Gastrocnemius medialis (tissue), 4 donors: ENCODE data around the gene ALOX12B. TPM values are rescaled to one million over a fixed set of nuclear protein-coding genes. Genes with fewer than 3 reads are reported as not detected.

ENCODE experiments used
- ATAC-seq, 2 donors: fragments of 150-250 bp; one replicate each; pipeline ENCODE4 v1.9.1; 2016
- DNase-seq, 2 donors: peaks; one replicate each; pipeline ENCODE4 v3.0.0-alpha.2; 2019
- H3K27ac ChIP-seq, 4 donors: fragments of 200-600 bp; sonication (generic); 1 replicate in 1 of 4; 2 replicates in 3 of 4; pipeline ENCODE4 v1.5.1; 2016 to 2018; ENCODE audit warnings: mild to moderate bottlenecking in 2 of 4, moderate library complexity in 1 of 4
- H3K27me3 ChIP-seq, 3 donors: fragments of 200-600 bp; sonication (generic) in 2 of 3; 1 replicate in 1 of 3; 2 replicates in 2 of 3; pipeline versions ENCODE4 v1.5.1 to v1.6.0; 2016 to 2019; ENCODE audit warnings: mild to moderate bottlenecking in 1 of 3, moderate library complexity in 1 of 3
- H3K36me3 ChIP-seq, 2 donors: fragments of 200-600 bp; sonication (generic) in 1 of 2; one replicate each; pipeline ENCODE4 v1.5.1; 2017 to 2018
- H3K4me1 ChIP-seq, 2 donors: fragments of 200-600 bp; sonication (generic) in 1 of 2; one replicate each; pipeline ENCODE4 v1.5.1; 2016 to 2017; ENCODE audit warnings: mild to moderate bottlenecking in 2 of 2
- H3K4me3 ChIP-seq, 4 donors: fragments of 200-600 bp; sonication (generic) in 3 of 4; 1 replicate in 1 of 4; 2 replicates in 3 of 4; pipeline ENCODE4 v1.5.1; 2016 to 2019; ENCODE audit warnings: mild to moderate bottlenecking in 2 of 4
- H3K9me3 ChIP-seq, 3 donors: fragments of 200-600 bp; sonication (generic) in 2 of 3; 1 replicate in 1 of 3; 2 replicates in 2 of 3; pipeline ENCODE4 v1.5.1; 2016 to 2019
- POLR2A ChIP-seq, 2 donors: fragments of 450-650 bp; IDR thresholded peaks; one replicate each; pipeline ENCODE4 v1.6.1; 2017; ENCODE audit warnings: antibody characterized with exemption in 2 of 2, mild to moderate bottlenecking in 2 of 2, moderate library complexity in 2 of 2
- in situ Hi-C, 4 donors: fragments of 200-750 bp; cut with MboI; loops; one replicate each; pipeline versions ENCODE4 v1.15.0 to v1.8.0; 2017; ENCODE audit warnings: low sequenced_read_pairs in 4 of 4
- intact Hi-C: fragments of 100-400 bp; cut with DNase I; formaldehyde crosslinking; loops from one replicate; pipeline ENCODE4 v1.15.1; 2023; ENCODE audit warnings: low total_unique reads
- total RNA-seq, 4 donors: library from RNA; depleted of rRNA; stranded (reverse); fragments of >200 nt; gene quantifications; one replicate each; pipeline versions ENCODE4 v1.1.0 to v1.2.3, GENCODE V29; 2016
- TF ChIP-seq, protein P1 (sequence below), 5 experiments: fragments of 450-650 bp in 3 of 5; fragments of 200-600 bp in 2 of 5; sonication (generic) in 2 of 5; IDR thresholded peaks in 4 of 5; conservative IDR thresholded peaks in 1 of 5; 1 replicate in 4 of 5; 2 replicates in 1 of 5; pipeline ENCODE4 v1.5.1; 2016 to 2019; ENCODE audit warnings: antibody characterized with exemption in 5 of 5, mild to moderate bottlenecking in 3 of 5, moderate library complexity in 3 of 5

ALOX12B gene
- total RNA-seq, 4 donors from 2014 or later: not detected

DNA sequence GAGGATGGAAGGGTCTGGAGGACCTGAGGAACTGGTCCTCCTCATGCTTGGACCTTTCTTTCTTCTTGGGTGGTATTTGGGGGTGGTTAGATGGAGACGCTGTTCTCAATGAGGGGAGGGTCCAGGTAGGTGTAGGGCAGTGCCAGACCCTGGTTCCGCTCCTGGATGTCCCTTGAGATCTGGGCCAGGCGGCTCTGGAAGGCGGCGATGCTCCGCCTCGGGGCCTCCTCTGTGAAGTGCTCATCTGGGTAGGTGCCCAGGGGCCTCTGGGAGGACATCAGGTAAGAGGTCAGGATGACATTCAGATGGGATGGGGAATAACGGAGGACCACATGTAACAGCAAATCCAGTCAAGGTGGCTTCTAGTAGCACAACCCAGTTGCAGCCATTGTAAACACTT is 9.0 kb upstream of the ALOX12B start:
- ATAC-seq (no peak), DNase-seq (no peak)
- no peaks in the 10 kb centered on the region for H3K4me1 ChIP-seq
- in situ Hi-C loops: loop anchor here in 3 of 4 donors (25.0 kb wide), 2 partner anchors 191 to 216 kb away; partner anchors contain the start of genes ARHGEF15 (in 2 of the 3), RANGRF (in 1 of the 3) and SLC25A35 (in 1 of the 3)
- no peak overlapping the region for H3K4me3 ChIP-seq
- intact Hi-C loops: no loop called here
- H3K36me3 ChIP-seq: no peaks in the 10 kb centered on the region
- no peak overlapping the region for H3K27ac ChIP-seq
- no peaks in the 10 kb centered on the region for H3K9me3 ChIP-seq
- no peak for TF ChIP-seq POLR2A (IDR thresholded peaks at IDR 0.05)
- TF ChIP-seq, protein P1, sequence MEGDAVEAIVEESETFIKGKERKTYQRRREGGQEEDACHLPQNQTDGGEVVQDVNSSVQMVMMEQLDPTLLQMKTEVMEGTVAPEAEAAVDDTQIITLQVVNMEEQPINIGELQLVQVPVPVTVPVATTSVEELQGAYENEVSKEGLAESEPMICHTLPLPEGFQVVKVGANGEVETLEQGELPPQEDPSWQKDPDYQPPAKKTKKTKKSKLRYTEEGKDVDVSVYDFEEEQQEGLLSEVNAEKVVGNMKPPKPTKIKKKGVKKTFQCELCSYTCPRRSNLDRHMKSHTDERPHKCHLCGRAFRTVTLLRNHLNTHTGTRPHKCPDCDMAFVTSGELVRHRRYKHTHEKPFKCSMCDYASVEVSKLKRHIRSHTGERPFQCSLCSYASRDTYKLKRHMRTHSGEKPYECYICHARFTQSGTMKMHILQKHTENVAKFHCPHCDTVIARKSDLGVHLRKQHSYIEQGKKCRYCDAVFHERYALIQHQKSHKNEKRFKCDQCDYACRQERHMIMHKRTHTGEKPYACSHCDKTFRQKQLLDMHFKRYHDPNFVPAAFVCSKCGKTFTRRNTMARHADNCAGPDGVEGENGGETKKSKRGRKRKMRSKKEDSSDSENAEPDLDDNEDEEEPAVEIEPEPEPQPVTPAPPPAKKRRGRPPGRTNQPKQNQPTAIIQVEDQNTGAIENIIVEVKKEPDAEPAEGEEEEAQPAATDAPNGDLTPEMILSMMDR (IDR thresholded peaks at IDR 0.05 in 4 of 5, conservative IDR thresholded peaks at IDR 0.05 in 1 of 5): no peak
- H3K27me3 ChIP-seq: peaks cover 20 to 26% (median 25%) of the 10 kb centered on the region in 3 donors

DNA sequence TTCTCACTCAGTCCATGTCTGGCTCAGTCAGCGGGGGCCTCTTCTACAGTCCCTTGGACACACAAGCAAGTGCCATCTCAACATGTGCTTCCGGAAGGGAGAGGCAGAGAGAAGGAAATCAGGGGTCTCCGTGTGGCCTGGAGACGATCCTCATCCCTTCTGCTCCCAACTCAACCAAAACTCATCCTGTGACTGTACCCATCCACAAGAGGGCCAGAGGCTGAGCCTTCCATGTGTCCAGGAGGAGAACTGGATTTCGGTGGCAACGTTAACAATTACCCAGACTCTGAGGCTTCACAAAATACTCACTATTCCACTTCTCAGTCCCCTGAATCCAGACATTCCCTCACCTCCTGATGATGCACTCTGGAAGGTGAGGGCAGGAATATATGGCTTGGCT is 7.8 kb upstream of the ALOX12B start:
- in situ Hi-C loops: loop anchor here in 3 of 4 donors (25.0 kb wide), 2 partner anchors 192 to 217 kb away; partner anchors contain the start of genes ARHGEF15 (in 2 of the 3), RANGRF (in 1 of the 3) and SLC25A35 (in 1 of the 3)
- no peak for TF ChIP-seq POLR2A (IDR thresholded peaks at IDR 0.05)
- TF ChIP-seq, protein P1 (IDR thresholded peaks at IDR 0.05 in 4 of 5, conservative IDR thresholded peaks at IDR 0.05 in 1 of 5): no peak
- Histone ChIP-seq H3K27ac (no peak overlapping the region), H3K9me3 (no peaks in the 10 kb centered on the region), H3K4me3 (no peak overlapping the region), H3K36me3 (no peaks in the 10 kb centered on the region), H3K4me1 (no peaks in the 10 kb centered on the region), H3K27me3 (peaks cover 20 to 32% (median 29%) of the 10 kb centered on the region in 3 donors)
- no peak for DNase-seq
- intact Hi-C loops: no loop called here
- no peak for ATAC-seq

DNA sequence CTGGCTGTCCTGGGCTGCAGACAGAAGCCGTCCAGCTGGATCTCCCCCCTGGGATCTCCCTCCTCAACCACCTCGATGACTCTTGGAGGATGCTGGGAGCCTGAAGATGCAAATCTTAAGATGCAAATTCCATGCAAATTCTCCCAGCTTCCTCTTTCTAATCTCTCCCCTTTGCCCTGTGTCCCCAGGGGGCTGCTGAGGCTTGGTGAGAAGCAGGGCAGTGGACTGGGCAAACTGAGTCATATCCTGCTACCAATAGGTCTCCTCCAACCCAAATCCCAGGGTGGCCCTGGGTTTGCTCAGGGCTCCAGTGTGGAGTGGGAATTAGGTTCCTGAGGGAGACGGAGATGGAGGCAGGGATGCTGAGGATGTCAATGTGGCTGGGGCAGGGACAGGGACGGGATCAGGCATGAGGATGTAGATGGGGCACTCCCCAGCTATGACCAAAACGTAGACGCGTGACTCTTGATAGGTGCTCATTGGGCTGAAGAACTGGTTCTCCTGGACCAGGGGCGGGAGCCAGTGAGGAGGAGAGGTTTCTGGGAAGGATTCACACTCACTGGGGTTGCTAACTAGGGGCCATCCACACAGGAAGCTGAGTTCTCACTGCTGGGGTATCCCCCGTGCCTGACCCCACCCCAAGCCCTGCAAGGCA is 3.6 kb upstream of the ALOX12B start:
- no peak for ATAC-seq
- peaks cover 10 to 38% (median 30%) of the 10 kb centered on the region in 3 donors for H3K27me3 ChIP-seq
- no peak for TF ChIP-seq POLR2A (IDR thresholded peaks at IDR 0.05)
- TF ChIP-seq, protein P1 (IDR thresholded peaks at IDR 0.05 in 4 of 5, conservative IDR thresholded peaks at IDR 0.05 in 1 of 5): no peak
- no peaks in the 10 kb centered on the region for H3K36me3 ChIP-seq
- in situ Hi-C loops: loop anchor here in 3 of 4 donors (25.0 kb wide), 2 partner anchors 196 to 221 kb away; partner anchors contain the start of genes ARHGEF15 (in 2 of the 3), RANGRF (in 1 of the 3) and SLC25A35 (in 1 of the 3)
- no peak overlapping the region for H3K4me3 ChIP-seq
- no peaks in the 10 kb centered on the region for H3K9me3 ChIP-seq
- H3K27ac ChIP-seq: no peak overlapping the region
- intact Hi-C loops: no loop called here
- no peaks in the 10 kb centered on the region for H3K4me1 ChIP-seq
- no peak for DNase-seq

DNA sequence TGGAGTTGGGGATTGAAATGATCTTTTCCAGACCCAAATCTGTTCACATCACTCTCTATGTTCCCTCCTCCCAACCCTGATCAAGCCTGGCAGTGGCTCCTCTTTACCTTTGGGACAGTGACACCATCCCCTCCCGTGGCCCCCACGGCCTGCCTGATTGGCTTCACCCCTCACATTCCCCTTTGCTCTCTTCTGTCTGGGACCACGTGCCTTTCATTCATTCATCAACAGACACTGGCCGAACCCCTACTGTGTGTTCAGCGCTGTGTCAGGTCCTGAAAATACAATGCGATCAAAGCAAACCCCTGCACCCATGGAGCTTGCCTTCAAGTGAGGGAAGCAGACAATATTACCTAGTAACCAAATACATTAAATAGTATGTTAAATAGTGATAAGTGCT is 2.2 kb upstream of the ALOX12B start:
- no peaks in the 10 kb centered on the region for H3K9me3 ChIP-seq
- no peak for DNase-seq
- no peaks in the 10 kb centered on the region for H3K36me3 ChIP-seq
- no peak for ATAC-seq
- H3K4me1 ChIP-seq: no peaks in the 10 kb centered on the region
- H3K27me3 ChIP-seq: peaks cover 6 to 25% (median 18%) of the 10 kb centered on the region in 3 donors
- intact Hi-C loops: loop anchor here (10.0 kb wide), 1 partner anchor 205 kb away; the partner anchor contains the start of gene SLC25A35
- in situ Hi-C loops: loop anchor here in 3 of 4 donors (25.0 kb wide), 2 partner anchors 198 to 223 kb away; partner anchors contain the start of genes ARHGEF15 (in 2 of the 3), RANGRF (in 1 of the 3) and SLC25A35 (in 1 of the 3)
- H3K4me3 ChIP-seq: no peak overlapping the region
- no peak overlapping the region for H3K27ac ChIP-seq
- TF ChIP-seq, protein P1 (IDR thresholded peaks at IDR 0.05 in 4 of 5, conservative IDR thresholded peaks at IDR 0.05 in 1 of 5): no peak
- no peak for TF ChIP-seq POLR2A (IDR thresholded peaks at IDR 0.05)
